GM06990 (cell line): ENCODE measurements around the gene HOXD9.

Experiments used
- DNase-seq: peaks from one replicate; pipeline ENCODE4 v3.0.0-alpha.2; 2011; ENCODE audit not compliant: insufficient read length; ENCODE audit errors: extremely low read depth
- H3K27me3 ChIP-seq: replicated peaks from 2 replicates; pipeline ENCODE4 v1.6.0; 2011; ENCODE audit warnings: low read length; ENCODE audit not compliant: control insufficient read depth, insufficient read depth
- H3K36me3 ChIP-seq: 2 replicates; pipeline ENCODE4 v1.5.1; 2011; ENCODE audit warnings: low read length; ENCODE audit not compliant: control insufficient read depth, insufficient read depth
- H3K4me3 ChIP-seq: replicated peaks from 2 replicates; pipeline ENCODE4 v1.5.1; 2011; ENCODE audit warnings: low read depth, mild to moderate bottlenecking, control low read depth, low read length
- TF ChIP-seq, protein P1 (sequence below): IDR thresholded peaks from 2 replicates; pipeline ENCODE4 v1.5.1; 2011; ENCODE audit warnings: low read length, control low read depth, mild to moderate bottlenecking, inconsistent platforms; ENCODE audit not compliant: insufficient read depth, poor library complexity, severe bottlenecking

The HOXD9 gene

DNA sequence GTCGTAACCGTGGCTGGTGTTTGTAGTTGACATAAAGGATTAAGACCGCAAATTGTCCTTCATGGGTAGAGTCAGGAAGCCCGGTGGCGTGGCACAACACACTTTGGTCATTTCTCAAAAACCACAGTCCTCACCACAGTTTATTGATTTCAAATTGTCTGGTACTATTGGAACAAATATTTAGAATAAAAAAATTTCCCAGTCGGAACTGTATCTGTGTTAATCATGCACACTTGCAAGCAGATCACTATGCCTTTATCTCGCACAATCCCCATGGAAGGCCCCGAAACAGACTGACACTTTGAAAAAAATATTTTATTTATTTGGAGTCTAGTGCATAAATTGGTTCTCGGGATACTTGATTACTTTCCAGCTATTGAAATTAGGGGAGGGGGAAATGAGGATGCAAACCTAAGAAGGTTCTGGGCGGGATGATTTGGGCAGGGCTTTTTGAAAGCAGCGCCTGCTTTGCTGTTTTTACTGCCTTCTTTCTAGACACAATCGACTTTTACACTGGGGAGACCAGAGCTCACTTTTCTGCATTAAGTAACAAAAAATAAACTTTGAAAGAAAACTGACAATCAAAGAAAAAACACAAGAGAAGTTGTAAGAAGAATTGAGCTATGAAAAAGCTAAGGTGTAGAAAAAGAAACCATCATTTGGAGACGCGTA lies 50.5 kb downstream of the HOXD9 start:
- TF ChIP-seq, protein P1, sequence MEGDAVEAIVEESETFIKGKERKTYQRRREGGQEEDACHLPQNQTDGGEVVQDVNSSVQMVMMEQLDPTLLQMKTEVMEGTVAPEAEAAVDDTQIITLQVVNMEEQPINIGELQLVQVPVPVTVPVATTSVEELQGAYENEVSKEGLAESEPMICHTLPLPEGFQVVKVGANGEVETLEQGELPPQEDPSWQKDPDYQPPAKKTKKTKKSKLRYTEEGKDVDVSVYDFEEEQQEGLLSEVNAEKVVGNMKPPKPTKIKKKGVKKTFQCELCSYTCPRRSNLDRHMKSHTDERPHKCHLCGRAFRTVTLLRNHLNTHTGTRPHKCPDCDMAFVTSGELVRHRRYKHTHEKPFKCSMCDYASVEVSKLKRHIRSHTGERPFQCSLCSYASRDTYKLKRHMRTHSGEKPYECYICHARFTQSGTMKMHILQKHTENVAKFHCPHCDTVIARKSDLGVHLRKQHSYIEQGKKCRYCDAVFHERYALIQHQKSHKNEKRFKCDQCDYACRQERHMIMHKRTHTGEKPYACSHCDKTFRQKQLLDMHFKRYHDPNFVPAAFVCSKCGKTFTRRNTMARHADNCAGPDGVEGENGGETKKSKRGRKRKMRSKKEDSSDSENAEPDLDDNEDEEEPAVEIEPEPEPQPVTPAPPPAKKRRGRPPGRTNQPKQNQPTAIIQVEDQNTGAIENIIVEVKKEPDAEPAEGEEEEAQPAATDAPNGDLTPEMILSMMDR = no peak
- DNase-seq = no peak
- Histone ChIP-seq H3K27me3 (no peaks in the 10 kb centered on the region; the same call in none of the 2 replicates), H3K36me3 (no peaks in the 10 kb centered on the region), H3K4me3 (no peak overlapping the region)

DNA sequence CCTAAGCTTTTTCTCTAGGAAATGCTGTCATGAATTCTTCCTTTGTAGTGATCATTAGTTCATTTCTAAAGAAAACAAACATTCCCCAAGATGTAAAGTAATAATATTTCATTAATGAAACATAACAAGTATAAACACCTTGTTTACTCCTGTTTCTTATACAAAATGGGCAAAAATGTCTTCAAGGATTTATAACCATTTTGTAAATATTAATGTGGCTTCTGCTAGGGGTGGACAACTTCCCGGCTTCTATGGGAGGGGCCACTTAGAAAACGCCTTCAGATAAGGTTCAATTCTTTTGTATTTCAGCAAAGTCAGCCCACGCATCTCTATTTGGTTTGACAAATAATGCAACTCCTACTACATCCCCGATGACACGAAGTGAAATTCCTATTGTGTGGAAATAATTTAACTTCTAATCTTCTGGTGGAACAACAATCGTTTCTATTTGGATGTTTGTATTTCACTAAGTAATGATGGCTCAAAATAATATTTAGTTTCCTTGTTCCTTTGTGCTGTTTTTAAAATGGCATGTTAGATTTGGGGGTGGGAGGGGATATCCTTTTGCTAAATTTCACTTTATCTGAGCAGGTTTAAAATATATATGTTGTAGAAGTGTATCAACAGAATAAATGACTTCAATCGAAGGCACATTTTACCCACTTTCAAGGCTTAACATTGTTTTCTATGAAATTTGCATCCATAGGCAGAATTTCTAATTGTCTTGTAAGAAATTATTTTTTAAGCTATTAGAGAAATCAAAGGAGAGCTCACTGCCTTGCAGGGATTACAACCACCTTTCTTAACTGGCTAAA lies 51.3 kb downstream of the HOXD9 start:
- TF ChIP-seq, protein P1 = no peak
- Histone ChIP-seq H3K4me3 (no peak overlapping the region), H3K36me3 (no peaks in the 10 kb centered on the region), H3K27me3 (no peaks in the 10 kb centered on the region; the same call in none of the 2 replicates)
- DNase-seq = no peak

DNA sequence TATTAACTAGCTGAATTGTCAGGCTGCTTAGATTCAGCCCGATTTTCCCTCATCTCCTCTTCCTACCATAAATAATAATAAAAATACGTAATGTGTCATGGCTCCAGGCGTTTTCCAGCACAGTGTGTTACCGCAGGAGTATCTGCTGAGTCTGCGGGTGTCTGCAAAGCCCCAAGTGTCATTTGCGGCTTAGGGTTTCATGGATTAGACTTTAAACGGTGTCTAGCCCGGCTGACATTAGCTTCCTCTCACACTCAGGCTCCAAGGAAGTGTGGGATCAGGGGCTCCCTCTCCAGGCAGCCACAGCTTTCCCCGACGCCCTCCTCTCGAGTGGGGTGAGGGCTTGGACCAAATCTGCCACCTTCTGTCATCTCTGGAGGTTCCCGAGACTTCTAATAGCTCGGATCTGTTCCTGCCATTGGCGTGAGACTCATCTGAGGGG lies 51.9 kb downstream of the HOXD9 start:
- Histone ChIP-seq H3K36me3 (no peaks in the 10 kb centered on the region), H3K27me3 (no peaks in the 10 kb centered on the region; the same call in none of the 2 replicates), H3K4me3 (no peak overlapping the region)
- TF ChIP-seq, protein P1 = no peak
- DNase-seq = no peak
